ENCODE measurements around the gene CDR2.
"Not testable (repeated sequence)": the region's sequence is repeated elsewhere in the genome, so short reads cannot be mapped to it uniquely, and the experiment has no call there.

Gene CDR2

DNA sequence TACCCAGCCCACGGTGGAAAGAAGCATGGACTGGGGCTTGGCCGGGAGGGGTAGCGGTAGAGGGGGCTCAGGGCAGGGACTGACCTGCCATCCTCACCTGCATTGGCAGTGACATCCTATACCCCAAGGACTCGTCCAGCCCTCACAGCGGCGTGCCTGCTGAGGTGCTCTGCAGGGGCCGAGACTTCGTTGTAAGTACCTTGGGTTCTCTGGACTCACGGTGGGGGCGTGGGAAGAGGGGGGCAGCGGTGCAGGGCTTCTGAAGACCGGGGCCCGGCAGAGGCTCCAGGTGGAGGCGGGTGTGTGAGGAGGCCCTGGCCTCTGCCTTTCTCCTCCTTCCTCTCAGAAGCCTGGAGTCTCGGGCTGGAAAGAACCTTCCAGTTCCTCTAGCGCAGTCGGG is 51.7 kb downstream of the CDR2 start:
- no peak for DNase-seq

DNA sequence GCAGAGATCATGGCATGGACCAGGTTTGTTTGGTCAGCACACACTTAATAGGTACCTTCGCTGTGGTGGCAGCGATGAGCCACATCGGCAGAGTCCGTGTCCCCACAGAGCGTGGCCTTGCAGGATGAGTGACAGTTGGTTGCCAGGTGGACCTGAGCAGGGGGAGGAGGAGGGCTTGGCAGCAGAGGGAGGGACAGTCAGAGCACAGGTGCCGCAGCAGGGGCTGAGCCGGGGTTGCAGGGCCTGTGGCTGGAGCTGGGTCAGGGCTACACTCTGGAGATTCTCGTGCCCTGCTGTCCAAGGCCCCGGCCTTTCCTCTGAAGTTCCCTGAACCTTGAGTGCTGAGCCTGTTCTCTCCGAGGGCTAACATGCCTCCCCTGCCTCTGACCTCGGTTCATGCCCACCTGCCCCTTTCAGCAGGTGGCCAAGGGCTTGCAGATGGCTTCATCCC is 52.4 kb downstream of the CDR2 start:
- DNase-seq = no peak

DNA sequence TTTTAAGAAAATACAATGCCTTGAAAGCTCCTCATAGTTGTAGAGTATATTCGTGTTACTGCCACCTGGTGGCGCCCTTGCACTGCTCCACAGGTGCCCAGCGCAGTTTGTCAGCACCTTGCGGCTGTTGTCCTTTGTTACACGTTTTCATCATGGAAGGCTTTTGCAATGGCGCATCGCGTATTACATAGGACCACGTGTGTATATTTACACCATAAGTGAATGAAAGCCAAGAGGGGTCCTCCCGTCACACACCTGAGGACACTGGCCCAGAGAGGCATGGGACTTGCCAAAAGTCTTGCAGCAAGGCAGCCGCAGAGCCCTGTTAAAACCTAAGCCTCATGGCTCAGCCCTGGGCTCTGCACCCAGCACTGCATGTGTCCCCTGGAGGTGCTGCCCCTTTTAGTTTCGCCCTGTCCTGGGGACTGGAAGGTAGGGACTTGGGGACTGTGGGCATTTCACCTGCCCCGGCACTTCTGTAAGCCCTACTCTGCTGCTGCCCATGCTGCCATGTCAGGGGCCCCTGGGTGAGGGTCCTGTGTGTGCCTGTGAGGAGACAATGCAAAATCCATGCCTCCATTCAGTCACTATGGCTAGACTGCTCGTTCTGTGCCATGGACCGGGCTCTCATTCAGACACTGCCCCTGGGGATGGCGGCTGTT is 52.9 kb downstream of the CDR2 start:
- DNase-seq = peak; percentile 71

DNA sequence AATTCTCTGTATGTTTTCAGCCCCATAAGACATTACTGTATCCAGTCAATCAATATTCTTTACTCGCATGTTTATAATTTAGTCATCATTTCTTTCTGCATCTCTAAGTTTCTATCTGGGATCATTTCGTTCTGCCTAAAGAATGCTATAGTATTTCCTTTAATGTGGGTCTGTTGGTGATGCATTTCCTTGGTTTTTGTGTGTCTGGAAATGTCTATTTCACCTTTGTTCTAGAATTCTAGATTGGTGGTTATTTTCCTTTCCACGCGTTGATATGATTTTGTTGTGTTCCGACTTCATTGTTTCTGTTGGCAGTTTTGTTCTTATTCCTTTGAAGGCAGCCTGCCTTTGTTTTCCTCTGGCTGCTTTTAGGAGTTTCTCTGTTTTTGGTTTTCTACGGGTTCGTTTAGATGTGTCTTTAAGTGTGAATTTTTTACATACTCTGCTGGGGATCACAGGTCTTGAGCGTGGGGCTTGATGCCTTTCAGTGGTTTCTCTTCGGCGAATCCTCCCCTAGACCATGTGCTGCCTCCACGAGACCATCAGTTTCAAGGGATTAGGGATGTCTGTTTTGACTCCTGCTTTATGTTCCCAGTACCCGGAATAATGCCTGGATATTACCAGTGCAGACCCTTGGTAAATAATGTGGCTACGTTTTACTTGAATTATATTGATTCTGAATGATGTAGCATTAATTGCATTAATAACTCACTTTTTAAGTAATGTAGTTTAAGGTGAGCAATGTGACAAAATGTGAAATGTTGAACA is 53.7 kb downstream of the CDR2 start:
- no peak for DNase-seq

DNA sequence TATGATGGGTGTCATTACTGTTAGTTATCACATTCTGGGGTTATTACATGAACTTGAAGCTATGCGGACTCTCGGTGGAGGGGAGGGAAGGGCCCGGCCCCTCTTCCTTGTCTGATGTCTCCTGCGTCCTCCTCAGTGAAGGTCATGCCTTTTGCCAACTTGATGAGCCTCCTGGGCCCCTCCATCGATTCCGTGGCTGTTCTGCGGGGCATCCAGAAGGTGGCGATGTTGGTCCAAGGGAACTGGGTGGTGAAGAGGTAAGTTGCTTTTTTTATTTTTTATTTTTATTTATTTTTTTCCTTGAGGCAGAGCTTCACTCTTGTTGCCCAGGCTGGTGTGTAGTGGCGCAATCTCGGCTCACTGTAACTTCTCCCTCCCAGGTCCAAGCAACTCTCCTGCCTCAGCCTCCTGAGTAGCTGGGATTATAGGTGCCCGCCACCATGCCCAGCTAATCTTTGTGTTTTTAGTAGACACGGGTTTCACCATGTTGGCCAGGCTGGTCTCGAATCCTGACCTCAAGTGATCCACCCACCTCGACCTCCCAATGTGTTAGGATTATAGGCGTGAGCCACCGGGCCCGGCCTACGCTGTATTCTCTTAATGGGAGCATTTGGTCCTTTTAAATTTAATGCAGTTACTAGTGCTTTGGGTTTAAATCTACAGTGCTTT is 55.6 kb downstream of the CDR2 start:
- DNase-seq = peak; percentile 59

DNA sequence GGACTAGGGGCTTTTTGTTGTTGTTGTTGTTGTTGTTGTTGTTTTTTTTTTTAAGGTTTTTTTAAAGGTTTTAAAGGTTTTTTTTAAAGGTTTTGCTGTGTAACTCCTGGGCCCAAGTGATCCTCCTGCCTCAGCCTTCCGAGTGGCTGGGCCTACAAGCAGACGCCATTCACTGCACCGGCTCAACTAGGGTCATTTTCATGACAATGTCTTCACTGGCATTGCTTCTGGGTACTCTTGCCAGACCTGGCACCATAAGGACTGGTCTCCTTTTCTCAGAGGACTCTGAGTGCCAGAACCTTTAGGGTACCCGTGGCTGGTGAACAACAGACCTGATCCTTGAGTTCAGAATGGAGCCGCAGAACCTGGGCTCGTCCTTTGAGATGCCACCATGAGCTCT is 56.8 kb downstream of the CDR2 start:
- DNase-seq = no peak

DNA sequence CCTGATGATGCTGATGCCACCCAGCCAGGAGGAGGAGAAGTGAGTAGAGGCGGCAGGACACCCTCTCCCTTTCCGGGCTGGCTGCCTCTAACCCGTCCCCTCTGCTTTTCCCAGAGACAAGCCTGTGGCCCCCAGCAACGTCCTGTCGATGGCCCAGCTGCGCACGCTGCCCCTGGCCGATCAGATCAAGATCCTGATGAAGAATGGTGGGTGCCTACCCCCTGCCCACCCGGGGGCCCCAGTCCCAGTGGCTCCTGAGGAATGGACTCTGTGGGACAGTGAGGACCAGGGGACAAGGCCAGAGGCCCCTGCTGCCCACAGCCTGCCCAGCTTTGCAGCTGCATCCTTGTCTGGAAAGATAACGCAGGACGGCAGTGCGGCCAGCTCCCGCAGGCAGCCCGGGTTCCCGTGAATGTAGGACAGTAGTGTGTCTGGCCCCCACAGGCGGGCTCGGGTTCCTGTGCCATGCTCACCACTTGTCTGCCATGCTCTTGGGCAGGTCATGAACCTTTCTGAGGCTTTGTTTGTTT is 57.4 kb downstream of the CDR2 start:
- no peak for DNase-seq

DNA sequence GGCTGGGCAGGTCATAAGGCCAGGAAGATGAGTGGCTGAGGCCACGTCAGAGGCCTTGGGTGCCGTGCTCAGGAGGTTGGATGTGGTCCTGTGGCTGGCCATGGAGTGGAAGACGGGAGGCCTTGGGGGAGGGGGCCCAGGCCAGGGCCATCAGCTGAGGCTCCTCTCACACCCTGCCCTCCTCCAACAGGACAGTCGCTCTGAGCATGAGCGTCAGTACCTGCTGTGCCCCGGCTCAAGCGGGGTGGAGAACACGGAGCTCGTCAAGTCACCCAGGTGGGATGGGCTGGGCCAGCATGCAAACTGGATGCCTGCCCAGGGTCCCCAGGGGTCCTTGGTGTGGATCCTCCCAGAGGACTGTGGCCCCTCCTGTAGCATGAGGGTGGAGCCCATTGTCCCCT is 58.0 kb downstream of the CDR2 start:
- no peak for DNase-seq

DNA sequence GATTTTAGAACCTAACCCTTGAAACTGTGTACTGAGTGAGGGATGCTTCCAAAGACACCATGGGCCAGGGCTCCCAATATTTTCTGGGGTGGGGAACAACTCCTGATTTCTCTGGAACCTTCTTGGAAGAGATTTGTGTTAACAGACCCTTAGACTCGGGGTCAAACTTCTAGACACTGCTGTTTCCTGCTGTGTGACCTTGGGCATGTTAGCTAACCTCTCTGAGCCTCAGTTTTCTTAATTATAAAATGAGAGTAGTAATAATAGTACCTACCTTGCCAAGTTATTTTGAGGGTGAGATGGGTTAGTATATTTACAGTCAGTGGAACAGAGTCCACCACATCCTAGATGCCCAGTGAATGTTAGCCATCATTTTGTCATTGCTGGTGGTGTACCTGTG is 58.4 kb downstream of the CDR2 start:
- no peak for DNase-seq

DNA sequence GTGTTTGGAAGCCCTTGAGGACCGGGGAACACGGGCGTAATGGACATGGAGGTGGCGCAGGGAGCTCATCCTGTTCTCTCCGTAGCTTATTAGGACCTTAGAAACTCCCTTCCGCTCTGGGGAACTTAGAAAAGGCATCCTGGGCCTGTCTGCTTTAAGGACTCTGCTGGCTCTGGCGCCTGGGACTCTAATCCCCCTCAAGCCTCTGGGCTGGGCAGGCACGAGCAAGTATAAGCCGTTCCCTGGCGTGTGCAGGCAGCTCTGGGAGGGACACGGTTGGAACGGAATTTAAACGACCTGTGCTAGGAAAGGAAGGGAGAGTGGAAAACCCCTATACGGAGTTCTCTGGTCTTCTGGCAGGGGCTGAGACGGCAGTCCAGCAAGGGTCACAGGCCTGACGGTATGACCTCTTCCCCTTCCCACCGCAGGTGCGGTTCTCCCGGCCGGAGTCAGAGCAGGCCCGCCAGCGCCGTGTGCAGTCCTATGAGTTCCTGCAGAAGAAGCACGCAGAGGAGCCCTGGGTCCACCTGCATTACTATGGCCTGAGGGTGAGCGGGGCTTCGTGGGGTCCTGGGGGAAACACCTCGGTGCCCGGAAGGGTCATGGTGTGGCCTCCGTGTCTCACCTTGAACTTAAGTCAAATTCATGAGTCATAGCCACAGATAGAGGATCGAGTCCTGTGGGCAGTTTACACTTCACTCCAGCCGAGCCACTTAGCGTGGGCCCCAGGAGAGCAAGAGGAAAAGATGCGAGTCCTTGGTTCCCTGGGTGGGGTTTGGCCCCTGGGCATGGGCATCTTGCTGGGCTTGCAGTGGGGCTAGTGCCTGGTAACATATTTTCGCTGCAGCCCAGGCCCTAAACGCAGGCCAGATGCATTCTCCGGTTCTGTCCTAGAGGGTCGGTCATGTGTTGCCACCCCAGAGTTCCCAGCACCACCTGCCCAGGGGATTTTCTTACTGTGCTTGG is 59.5 kb downstream of the CDR2 start:
- no peak for DNase-seq

DNA sequence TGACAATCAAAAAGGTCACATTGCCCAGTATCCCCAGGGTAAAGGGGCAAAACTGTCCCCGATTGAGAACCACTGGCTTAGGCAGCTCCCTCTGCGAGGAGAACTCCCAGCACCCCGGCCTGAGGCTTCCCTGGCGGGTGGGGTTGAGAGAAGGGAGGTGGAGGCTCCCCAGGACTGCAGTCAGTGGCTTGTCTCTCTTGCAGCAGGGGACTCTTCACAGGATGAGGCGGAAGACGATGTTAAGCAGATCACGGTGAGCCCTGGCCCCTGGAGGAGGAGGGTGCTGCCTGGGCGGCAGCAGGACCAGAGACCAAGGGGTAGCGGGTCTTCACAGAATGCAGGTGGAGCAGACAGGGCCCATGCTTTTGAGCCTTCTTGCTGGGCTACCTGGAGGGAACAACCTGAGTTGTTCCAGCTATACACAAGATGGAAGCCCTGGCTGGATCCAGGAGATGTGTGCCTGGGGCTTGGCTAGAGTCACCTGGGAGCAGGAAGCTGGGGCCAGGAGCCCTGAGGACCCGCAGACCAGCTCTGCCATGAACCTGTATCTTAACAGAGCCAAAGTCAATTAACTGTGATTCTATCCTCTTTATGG is 60.4 kb downstream of the CDR2 start:
- DNase-seq = no peak

DNA sequence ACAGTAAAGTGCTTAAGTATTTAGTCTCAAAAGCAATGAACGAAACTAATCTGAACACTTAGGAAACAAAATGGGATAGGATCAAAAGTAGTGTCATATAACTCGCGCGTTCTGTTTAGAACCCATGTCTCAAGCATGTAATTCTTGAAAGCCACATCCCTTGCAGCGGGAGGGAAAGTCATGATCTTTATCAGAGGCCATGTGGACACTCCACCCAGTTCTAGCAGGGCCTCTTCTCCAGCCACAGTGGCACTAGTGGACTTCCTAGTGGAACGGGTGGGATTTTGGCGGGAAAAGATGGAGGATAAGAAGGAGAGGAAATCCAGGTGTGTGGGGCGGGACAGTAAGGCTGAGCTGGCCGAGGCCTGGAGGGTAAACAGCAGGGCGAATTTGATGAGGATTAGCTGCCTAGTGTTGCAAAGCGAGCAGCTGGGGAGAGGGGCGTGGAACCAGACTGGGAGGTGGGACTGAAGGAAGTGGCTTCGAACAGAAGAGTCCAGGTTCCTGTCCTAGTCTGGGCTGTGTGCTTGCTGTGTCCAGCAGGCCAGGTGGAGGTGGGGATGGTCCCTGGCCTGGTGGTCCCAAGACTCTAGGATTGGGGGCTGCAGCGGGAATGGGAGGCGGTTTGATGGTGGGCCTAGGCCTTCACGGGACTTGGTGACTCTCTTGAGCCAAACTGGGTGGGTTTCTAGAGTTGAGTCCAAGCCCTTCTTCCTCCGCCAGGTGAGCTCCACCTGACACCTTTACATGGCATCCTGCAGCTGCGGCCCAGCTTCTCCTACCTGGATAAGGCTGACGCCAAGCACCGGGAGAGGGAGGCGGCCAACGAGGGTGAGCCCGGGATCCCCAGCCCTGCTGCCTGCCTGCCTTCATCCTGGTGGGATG is 61.3 kb downstream of the CDR2 start:
- DNase-seq = no peak

DNA sequence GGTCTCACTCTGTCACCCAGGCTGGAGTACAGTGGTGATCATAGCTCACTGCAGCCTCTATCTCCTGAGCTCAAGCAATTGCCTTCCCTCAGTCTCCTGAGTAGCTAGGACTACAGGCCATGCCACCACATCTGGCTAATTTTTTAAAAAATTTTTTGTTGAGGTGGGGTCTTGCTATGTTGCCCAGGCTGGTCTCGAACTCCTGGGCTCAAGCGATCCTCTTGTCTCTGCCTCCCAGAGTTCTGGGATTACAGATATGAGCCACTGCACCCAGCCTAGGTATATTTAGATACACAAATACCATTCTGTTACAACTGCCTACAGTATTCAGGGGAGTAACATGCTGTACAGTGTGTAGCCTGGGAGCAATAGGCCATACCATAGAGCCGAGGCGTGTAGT is 62.9 kb downstream of the CDR2 start:
- DNase-seq = no peak

DNA sequence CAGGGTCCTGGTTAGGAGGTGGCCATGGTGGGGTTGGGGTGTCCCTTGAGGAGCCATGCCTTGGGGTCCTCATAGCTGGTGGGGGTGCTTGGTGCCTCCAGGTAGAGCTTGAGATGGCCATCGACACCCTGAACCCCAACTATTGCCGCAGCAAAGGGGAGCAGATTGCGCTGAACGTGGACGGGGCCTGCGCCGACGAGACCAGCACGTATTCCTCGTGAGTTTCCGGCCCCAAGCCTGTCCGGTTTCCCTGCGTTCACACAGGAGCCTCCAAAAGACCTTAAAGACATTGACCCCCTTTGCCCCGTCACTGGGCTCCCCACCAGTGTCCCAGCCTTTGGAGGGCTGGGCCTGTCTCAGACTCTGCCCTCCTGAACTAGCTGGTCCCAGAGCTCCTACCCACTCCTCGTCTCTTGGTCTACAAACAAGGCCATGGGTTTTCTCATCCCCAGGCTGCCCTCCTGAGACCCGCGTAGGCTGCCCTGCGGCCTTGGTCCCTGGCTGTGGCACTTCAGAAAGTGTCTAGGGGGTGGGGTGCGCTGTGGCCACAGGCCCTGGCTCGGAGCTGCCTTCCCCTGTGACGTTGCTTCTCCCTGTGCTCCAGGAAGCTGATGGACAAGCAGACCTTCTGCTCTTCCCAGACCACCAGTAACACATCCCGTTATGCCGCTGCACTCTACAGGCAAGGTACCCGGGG is 65.4 kb downstream of the CDR2 start:
- no peak for DNase-seq

DNA sequence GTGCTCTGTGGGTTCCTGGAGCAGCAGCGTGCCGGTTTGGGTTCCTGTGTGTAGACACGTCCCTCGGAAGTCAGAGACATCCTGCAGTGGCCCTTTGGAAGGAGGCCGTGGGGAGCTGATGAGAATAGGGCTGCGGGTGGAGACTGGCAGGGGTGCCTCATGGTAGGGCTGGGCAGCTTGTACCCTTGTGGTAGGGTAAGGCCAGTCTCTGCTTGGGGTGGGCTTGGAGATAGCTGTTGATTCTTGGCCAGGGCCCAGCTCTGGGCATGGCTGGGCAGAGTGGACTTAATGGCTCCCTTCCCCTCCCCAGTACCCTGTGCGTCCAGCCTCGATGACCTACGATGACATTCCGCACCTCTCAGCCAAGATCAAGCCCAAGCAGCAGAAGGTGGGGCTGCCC is 66.6 kb downstream of the CDR2 start:
- DNase-seq = no peak

DNA sequence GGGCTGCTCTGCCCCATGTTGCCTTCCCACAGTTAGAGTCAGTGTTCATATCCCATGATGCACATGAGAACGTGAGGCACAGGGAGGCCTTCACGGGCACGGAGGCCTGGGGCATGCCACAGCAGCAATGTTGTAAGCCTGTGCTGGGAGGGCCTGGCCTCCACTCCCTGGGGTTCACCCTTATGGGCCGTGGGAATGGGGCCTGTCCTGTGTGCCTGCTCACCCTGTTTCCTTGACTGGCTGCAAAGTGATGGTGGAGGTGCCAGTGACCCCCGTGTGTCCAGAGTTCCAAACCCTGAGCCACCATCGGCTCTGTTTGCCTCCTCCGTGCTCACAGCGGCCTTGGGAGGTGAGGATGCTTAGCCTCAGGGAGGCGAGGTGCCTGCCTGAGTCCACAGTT is 67.6 kb downstream of the CDR2 start:
- DNase-seq = no peak

DNA sequence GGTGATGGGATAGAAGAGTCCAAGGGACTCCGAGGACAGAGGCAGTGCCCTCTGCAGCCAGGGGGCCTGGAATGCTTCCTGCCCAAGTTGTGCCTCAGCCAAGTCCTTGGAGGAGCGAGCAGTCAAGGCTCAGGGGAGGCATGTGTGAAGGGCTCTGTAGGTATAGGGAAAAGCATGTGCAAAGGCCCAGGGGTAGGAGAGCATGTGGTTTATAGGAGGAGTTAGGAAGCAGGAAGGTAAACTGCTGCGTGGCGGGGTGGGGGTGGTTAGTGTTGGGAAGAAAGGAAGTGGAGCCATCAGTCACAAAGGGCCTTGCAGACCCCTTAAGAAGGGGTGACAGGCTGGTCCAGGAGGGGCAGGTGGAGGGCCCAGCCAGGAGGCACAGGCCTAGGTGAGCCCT is 70.0 kb downstream of the CDR2 start:
- no peak for DNase-seq

DNA sequence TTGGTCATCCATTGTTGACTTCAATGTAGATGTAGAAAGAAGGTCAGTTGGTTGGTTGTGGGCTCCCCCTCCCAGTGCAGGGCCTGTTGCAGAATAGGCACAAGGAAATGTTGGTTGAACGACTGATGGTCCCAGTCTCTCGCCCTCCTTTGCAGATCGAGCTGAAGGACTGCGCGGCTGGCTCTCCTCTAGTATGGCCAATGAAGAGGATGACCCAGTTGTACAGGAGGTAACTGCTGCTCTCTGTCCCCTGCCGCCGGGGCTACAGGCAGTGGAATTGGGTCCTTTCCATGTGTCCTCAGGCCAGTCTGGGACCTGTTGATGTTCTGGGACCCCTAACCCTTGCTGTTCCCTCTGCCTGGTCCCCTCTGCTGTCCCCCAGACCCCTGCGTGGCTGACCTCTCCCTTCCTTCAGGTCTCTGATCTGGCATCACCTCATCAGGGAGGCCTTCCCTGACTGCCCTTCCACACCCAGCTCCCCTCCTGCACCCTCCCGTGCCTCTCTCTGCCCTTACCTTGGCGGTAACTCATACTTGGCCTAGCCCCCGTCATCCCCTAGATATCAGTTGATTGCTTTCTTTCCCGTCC is 71.5 kb downstream of the CDR2 start:
- DNase-seq = no peak

DNA sequence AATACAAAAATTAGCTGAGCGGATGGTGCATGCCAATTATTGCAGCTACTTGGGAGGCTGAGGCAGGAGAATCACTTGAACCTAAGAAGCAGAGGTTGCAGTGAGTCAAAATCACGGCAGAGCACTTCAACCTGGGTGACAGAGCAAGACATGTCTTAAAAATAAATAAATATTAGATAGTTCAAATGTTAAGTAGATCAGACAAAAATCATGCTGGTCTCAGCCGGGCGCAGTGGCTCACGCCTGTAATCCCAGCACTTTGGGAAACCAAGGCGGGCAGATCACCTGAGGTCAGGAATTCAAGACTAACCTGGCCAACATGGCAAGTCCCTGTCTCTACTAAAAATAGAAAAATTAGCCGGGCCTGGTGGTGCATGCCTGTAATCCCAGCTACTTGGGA is 73.0 kb downstream of the CDR2 start:
- DNase-seq = not testable (repeated sequence)

DNA sequence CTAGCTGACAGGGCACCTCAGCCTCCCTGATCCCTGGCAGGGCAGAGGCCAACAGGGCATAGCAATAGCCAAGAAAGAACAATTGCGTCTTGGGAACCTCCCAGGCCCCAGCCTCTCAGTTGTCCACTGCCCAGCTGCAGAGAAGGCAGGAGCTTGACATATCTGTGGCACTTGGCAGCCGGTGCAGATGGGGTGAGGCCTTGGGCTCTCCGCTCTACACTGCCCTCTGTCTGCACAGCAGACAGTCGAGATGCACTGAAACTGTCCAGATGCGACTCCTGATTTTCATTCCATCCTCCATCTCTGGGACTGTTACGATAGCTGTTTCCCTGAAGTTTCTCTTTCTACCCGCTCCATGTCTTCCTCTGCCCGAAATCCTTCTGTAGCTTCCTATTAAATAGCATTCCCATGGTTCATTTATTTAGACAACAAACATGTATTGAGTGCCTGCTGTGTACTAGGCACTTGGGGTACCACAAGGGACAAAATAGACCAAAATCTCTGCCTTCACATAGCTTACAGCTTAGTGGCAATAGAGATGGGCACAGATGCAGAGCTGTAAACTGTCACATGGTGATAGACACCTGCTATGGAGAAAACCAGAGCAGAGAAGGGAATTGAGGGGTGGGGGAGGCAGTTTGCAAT is 73.9 kb downstream of the CDR2 start:
- DNase-seq = peak; percentile 45

All from activated naive CD4-positive, alpha-beta T cell treated with anti-CD3 and anti-CD28 coated beads, Interleukin-2, amount 50 U/mL, for 16 hours (primary cell).